ENCODE data around the gene EXOC3L1. TPM values are rescaled to one million over a fixed set of nuclear protein-coding genes. Genes with fewer than 3 reads are reported as not detected.
A peak's percentile ranks its signal among the peaks of the same experiment; 100 is the strongest.

The EXOC3L1 gene
- total and polyA plus RNA-seq, 4 donors: 9.7 to 16.5 (median 12.0) TPM

- peak; percentile 68 for ATAC-seq (ENCODE audit: insufficient read depth, low FRiP score)
- WGBS, 2 donors: 4 to 9% methylated on average over 67 to 94 of the region's 94 CpGs
- DNase-seq: peak; percentile 84 to 94 (median 88)
- H3K4me1 ChIP-seq (ENCODE audit: control insufficient read depth in 5 of 5, insufficient read depth in 5 of 5, low read length in 5 of 5): peaks cover 0 to 18% (median 4%) of the 10 kb centered on the region in 5 donors
- peaks cover 0 to 14% (median 9%) of the 10 kb centered on the region in 3 donors for H3K27me3 ChIP-seq (ENCODE audit: control insufficient read depth in 3 of 3, insufficient read depth in 3 of 3, low read length in 2 of 3)
- TF ChIP-seq CTCF (IDR thresholded peaks at IDR 0.05; ENCODE audit: control extremely low read depth, extremely low read depth): no peak
- H3K27ac ChIP-seq (ENCODE audit: low read depth in 1 of 2, low read length in 1 of 2): peak overlapping the region; percentile 65 to 78
- peaks cover 0 to 31% (median 21%) of the 10 kb centered on the region in 4 donors for H3K36me3 ChIP-seq (ENCODE audit: control insufficient read depth in 4 of 4, insufficient read depth in 4 of 4, low read length in 4 of 4)
- H3K9me3 ChIP-seq (ENCODE audit: control insufficient read depth in 4 of 4, insufficient read depth in 3 of 4, low read length in 3 of 4): no peaks in the 10 kb centered on the region
- no peak overlapping the region for H3K9ac ChIP-seq (ENCODE audit: insufficient read depth in 1 of 2, low read length in 2 of 2)
- H3K4me3 ChIP-seq: peak overlapping the region; percentile 60
These were observed 39.7 kb downstream of the EXOC3L1 start for GRCh38 chr16:67150047-67150832.

- Histone ChIP-seq H3K27me3 (ENCODE audit: control insufficient read depth in 3 of 3, insufficient read depth in 3 of 3, low read length in 2 of 3) (peaks cover 0 to 13% (median 8%) of the 10 kb centered on the region in 3 donors), H3K4me1 (ENCODE audit: control insufficient read depth in 5 of 5, insufficient read depth in 5 of 5, low read length in 5 of 5) (peaks cover 0 to 15% (median 4%) of the 10 kb centered on the region in 5 donors), H3K9ac (ENCODE audit: insufficient read depth in 1 of 2, low read length in 2 of 2) (no peak overlapping the region), H3K27ac (ENCODE audit: low read depth in 1 of 2, low read length in 1 of 2) (no peak overlapping the region), H3K36me3 (ENCODE audit: control insufficient read depth in 4 of 4, insufficient read depth in 4 of 4, low read length in 4 of 4) (peaks cover 5 to 39% (median 25%) of the 10 kb centered on the region in 4 donors), H3K4me3 (no peak overlapping the region), H3K9me3 (ENCODE audit: control insufficient read depth in 4 of 4, insufficient read depth in 3 of 4, low read length in 3 of 4) (no peaks in the 10 kb centered on the region)
- WGBS, 2 donors: 67 to 71% methylated on average over 77 of the region's 77 CpGs
- no peak for ATAC-seq (ENCODE audit: insufficient read depth, low FRiP score)
- TF ChIP-seq CTCF (IDR thresholded peaks at IDR 0.05; ENCODE audit: control extremely low read depth, extremely low read depth): no peak
- no peak for DNase-seq
These were observed 40.5 kb downstream of the EXOC3L1 start for GRCh38 chr16:67149276-67150046.

GRCh38 chr16:67148656-67149275 is 41.2 kb downstream of the EXOC3L1 start:
- H3K36me3 ChIP-seq (ENCODE audit: control insufficient read depth in 4 of 4, insufficient read depth in 4 of 4, low read length in 4 of 4): peaks cover 10 to 45% (median 30%) of the 10 kb centered on the region in 4 donors

More at GRCh38 chr16:67148656-67149275, 41.2 kb downstream of the EXOC3L1 start:
- H3K27me3 ChIP-seq (ENCODE audit: control insufficient read depth in 3 of 3, insufficient read depth in 3 of 3, low read length in 2 of 3): peaks cover 0 to 6% (median 5%) of the 10 kb centered on the region in 3 donors
- H3K4me1 ChIP-seq (ENCODE audit: control insufficient read depth in 5 of 5, insufficient read depth in 5 of 5, low read length in 5 of 5): peaks cover 0 to 15% (median 4%) of the 10 kb centered on the region in 5 donors
- ATAC-seq (ENCODE audit: insufficient read depth, low FRiP score) (no peak), DNase-seq (no peak)
- TF ChIP-seq CTCF (IDR thresholded peaks at IDR 0.05; ENCODE audit: control extremely low read depth, extremely low read depth): no peak
- H3K27ac ChIP-seq (ENCODE audit: low read depth in 1 of 2, low read length in 1 of 2): no peak overlapping the region
- H3K4me3 ChIP-seq: no peak overlapping the region
- 94 to 95% methylated on average over 11 of the region's 11 CpGs for WGBS, 2 donors
- H3K9ac ChIP-seq (ENCODE audit: insufficient read depth in 1 of 2, low read length in 2 of 2): no peak overlapping the region
- H3K9me3 ChIP-seq (ENCODE audit: control insufficient read depth in 4 of 4, insufficient read depth in 3 of 4, low read length in 3 of 4): peaks cover 0 to 2% (median 0%) of the 10 kb centered on the region in 4 donors

Measured in lung (tissue), 12 donors.